ENCODE data around the gene TSPAN10.
"Not testable (repeated sequence)": the region's sequence is repeated elsewhere in the genome, so short reads cannot be mapped to it uniquely, and the experiment has no call there.

The TSPAN10 gene

DNA sequence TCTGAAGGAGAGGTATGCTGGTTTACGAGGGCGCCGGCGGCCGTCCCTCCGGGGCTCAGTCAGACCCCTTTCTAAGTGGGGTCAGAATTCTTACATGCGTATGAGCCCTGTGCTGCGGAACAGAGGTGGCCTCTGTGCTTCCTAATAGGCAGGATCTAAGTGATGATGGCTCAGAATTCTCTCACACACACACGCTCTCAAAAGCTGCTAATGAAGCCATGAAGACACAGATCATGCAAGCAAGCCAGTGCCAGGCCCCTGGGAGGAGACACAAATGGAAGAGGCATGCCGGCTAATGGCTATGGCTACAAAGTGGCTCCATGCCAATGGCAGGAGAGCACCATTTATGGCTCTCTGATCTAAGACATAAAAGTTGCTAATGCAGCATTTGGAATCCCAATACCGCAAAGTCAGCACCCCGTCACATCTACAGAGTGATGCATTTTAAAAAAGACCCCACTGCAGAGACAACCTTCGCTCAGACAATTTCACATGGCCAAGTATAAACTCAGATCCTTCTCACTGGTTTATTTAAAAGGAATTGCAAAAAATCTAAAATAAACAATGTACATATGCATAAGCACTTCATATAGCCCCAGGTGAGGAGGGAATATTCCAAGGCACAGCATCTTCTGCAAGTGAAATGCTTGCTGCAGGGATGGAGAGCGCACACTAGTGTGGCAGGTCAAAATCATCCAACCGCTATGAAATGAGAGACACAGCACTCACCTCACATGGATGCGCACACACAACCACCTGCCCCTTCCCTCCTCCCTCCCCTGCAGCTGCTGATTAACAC, 24.6 kb upstream of the TSPAN10 start:
- H3K4me3 ChIP-seq (ENCODE audit: low read depth, low read length) = no peak overlapping the region
- DNase-seq (ENCODE audit: low read depth) = no peak
- TF ChIP-seq, protein P1, sequence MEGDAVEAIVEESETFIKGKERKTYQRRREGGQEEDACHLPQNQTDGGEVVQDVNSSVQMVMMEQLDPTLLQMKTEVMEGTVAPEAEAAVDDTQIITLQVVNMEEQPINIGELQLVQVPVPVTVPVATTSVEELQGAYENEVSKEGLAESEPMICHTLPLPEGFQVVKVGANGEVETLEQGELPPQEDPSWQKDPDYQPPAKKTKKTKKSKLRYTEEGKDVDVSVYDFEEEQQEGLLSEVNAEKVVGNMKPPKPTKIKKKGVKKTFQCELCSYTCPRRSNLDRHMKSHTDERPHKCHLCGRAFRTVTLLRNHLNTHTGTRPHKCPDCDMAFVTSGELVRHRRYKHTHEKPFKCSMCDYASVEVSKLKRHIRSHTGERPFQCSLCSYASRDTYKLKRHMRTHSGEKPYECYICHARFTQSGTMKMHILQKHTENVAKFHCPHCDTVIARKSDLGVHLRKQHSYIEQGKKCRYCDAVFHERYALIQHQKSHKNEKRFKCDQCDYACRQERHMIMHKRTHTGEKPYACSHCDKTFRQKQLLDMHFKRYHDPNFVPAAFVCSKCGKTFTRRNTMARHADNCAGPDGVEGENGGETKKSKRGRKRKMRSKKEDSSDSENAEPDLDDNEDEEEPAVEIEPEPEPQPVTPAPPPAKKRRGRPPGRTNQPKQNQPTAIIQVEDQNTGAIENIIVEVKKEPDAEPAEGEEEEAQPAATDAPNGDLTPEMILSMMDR (conservative IDR thresholded peaks at IDR 0.05; ENCODE audit: low read depth, low read length) = no peak

DNA sequence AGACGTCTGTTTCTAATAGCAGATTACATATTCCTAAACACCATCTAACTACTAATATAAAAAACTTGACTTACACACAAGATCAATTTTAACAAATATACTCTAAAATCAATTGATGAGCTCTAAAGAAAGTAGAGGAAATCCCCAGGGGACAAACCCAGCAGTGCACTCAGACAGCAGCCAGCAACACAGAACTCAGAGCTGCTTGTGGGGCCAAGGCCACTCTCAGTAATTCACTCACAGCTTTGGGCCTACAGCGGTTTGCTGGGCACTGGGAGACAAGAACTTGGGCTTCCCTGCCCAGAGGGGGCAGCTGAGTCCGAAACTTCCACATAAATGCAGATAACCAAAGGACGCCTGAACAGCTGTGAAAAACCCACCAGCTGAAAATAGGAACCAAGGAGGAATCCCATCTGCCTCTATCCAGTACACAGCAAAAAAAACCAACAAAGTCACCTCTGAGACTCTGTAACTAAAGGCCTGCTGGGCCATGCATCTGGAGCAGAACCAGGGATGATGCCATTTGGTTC, 21.5 kb upstream of the TSPAN10 start:
- no peak overlapping the region for H3K4me3 ChIP-seq (ENCODE audit: low read depth, low read length)
- TF ChIP-seq, protein P1 (conservative IDR thresholded peaks at IDR 0.05; ENCODE audit: low read depth, low read length) = no peak

DNA sequence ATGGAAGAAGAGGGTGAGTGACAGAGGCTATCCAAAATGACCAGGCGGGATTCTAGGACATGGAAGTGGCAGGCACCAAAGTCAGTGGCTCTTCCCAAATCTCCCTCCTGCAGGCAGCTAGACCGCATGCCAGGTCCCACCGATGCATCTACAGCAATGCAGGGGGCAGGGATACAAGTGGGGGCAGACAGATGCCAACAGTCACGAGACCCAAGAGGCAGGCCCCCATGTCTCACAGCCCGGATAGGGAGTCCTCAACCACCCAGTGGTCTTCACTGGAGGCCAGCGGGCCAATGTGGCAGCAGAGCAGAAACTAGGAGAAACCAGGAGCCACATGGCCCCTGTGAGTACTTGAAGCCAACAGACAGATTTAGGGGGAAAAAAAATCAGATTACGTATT, 20.1 kb upstream of the TSPAN10 start:
- TF ChIP-seq, protein P1 (conservative IDR thresholded peaks at IDR 0.05; ENCODE audit: low read depth, low read length) = no peak
- H3K4me3 ChIP-seq (ENCODE audit: low read depth, low read length) = no peak overlapping the region
- no peak for DNase-seq (ENCODE audit: low read depth)

More for the DNA sequence above, 21.5 kb upstream of the TSPAN10 start:
- DNase-seq (ENCODE audit: low read depth) = no peak

DNA sequence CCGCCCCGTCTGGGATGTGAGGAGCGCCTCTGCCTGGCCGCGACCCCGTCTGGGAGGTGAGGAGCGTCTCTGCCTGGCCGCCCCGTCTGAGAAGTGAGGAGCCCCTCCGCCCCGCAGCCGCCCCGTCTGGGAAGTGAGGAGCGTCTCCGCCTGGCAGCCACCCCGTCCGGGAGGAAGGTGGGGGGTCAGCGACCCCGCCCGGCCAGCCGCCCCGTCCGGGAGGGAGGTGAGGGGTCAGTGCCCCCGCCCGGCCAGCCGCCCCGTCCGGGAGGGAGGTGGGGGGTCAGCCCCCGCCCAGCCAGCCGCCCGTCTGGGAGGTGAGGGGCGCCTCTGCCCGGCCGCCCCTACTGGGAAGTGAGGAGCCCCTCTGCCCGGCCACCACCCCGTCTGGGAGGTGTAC, 18.7 kb upstream of the TSPAN10 start:
- H3K4me3 ChIP-seq (ENCODE audit: low read depth, low read length); DNase-seq (ENCODE audit: low read depth): not testable (repeated sequence)

DNA sequence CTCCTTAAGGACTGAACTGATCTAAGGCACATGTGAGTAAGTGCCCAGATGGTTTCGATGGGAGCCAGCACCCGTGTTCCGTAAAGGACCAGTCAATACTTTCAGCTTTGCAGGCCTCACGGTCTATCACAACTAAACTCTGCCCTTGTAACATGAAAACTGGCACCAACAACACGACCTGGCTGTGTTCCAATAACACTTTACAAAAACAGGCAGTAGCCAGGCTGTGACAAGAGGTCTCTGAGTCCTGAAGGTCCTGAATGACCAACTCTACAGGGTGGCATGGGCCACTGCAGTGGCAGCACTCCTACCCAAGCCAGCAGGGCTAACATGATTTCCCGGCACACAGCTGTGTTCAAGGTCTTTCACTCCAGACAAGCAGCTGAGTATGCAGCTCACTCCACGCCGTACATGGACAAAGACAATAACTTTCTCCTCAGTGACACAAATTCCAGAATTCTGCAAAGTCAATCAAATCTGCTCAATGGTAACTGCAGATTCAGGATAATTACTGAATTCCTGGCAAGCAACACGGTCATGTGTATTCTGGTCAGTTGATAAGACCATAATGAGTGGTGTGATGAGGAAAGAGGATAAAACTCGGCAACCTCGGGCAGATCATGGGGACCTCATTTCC, 15.4 kb upstream of the TSPAN10 start:
- no peak overlapping the region for H3K4me3 ChIP-seq (ENCODE audit: low read depth, low read length)
- TF ChIP-seq, protein P1 (conservative IDR thresholded peaks at IDR 0.05; ENCODE audit: low read depth, low read length) = no peak
- DNase-seq (ENCODE audit: low read depth) = no peak

DNA sequence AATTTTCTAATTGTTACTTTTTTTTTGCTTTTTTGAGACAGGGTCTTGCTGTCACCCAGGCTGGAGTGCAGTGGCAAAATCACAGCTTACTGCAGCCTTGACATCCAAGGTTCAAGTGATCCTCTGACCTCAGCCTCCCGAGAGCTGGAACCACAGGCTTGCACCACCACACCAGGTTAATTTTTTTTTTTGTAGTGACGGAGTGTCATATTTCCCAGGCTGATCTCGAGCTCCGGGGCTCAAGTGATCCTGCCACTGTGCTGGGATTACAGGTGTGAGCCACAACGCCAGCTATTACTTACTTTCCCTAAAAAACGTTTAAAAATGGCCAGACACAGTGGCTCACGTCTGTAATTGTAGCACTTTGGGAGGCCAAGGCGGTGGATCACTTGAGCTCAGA, 6.7 kb upstream of the TSPAN10 start:
- no peak for DNase-seq (ENCODE audit: low read depth)
- TF ChIP-seq, protein P1 (conservative IDR thresholded peaks at IDR 0.05; ENCODE audit: low read depth, low read length) = no peak
- H3K4me3 ChIP-seq (ENCODE audit: low read depth, low read length) = no peak overlapping the region

DNA sequence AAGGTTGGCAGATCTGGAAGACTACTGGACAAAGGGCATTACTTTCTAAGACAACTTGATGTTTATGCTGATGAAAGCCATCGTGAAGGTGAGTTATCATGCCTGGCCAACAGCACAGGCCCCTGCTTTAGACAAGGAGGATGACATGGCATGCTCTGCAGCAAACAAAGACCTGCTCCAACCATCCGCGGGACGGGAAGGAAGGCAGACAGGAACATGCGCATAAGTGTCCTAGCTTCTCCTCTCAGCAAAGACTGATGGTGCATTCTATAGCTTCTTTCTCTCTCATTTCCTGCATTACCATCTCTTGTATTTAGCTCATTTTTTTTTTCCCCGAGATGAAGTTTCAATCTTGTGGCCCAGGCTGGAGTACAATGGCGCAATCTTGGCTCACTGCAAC, 5.5 kb upstream of the TSPAN10 start:
- TF ChIP-seq, protein P1 (conservative IDR thresholded peaks at IDR 0.05; ENCODE audit: low read depth, low read length) = no peak
- H3K4me3 ChIP-seq (ENCODE audit: low read depth, low read length) = no peak overlapping the region
- no peak for DNase-seq (ENCODE audit: low read depth)

All from choroid plexus epithelial cell (primary cell).